ENCODE measurements around the gene CORIN. TPM values are rescaled to one million over a fixed set of nuclear protein-coding genes. Genes with fewer than 3 reads are reported as not detected.
A peak's percentile ranks its signal among the peaks of the same experiment; 100 is the strongest.

The CORIN gene
- total and polyA plus RNA-seq, 2 of the 13 experiments (the other 11 are each of a cell fraction or from before 2014, with no cell fraction given), result 0.84 to 1.2 TPM

- in situ Hi-C loops (cut with HindIII; ENCODE audit: extremely low pct_ligation_motif_present, low pct_unique_long_range_greater_than_20kb), result loop anchor here (5.0 kb wide), 1 partner anchor 134 kb away; no protein-coding TSS in a partner anchor
- CTCF ChIA-PET (ENCODE audit: low intra/inter-chr PET ratio, low total read pairs), result interaction anchor here (1.2 to 4.3 kb wide), 3 partner anchors 97 to 150 kb away, joined by 3 to 39 read pairs (median 20); no protein-coding TSS in a partner anchor
- H3K4me1 ChIP-seq (ENCODE audit: insufficient read depth, low read length), result peaks cover 22% of the 10 kb centered on the region
- TF ChIP-seq ZNF709 (CRISPR knock-in tag; IDR thresholded peaks at IDR 0.05), result peak; percentile 66; the same call in 1 of the 2 replicates
- TF ChIP-seq TMF1 (CRISPR knock-in tag; IDR thresholded peaks at IDR 0.05; ENCODE audit: low read depth), result 0 out of 2 replicates have a peak, but pooled peaks have one; percentile 42
- no peak for TF ChIP-seq ZNF275 (CRISPR knock-in tag; IDR thresholded peaks at IDR 0.05; ENCODE audit: borderline replicate concordance)
- TF ChIP-seq BHLHE40 (IDR thresholded peaks at IDR 0.05; ENCODE audit: low read length), result 0 out of 2 replicates have a peak, but pooled peaks have one; percentile 6
- no peak for TF ChIP-seq ZC3H4 (CRISPR knock-in tag; IDR thresholded peaks at IDR 0.05; ENCODE audit: borderline replicate concordance)
- no peak for TF ChIP-seq SIX4 (CRISPR knock-in tag; IDR thresholded peaks at IDR 0.05)
- no peak for TF ChIP-seq ZNF768 (CRISPR knock-in tag; IDR thresholded peaks at IDR 0.05)
- no peak for TF ChIP-seq KLF13 (CRISPR knock-in tag; IDR thresholded peaks at IDR 0.05)
- TF ChIP-seq HNRNPUL1 (IDR thresholded peaks at IDR 0.05; ENCODE audit: low read depth, low read length), result no peak
- no peak for TF ChIP-seq GATA4 (IDR thresholded peaks at IDR 0.05; ENCODE audit: borderline replicate concordance, low read depth)
- TF ChIP-seq ZNF232 (CRISPR knock-in tag; IDR thresholded peaks at IDR 0.05; ENCODE audit: borderline replicate concordance), result peak; percentile 50; the same call in 1 of the 2 replicates
- TF ChIP-seq HES4 (CRISPR knock-in tag; IDR thresholded peaks at IDR 0.05; ENCODE audit: borderline replicate concordance), result 0 out of 2 replicates have a peak, but pooled peaks have one; percentile 14
- peak; percentile 33; the same call in 1 of the 2 replicates for TF ChIP-seq ELF1 (CRISPR knock-in tag; IDR thresholded peaks at IDR 0.05)
- TF ChIP-seq RNF219 (CRISPR knock-in tag; IDR thresholded peaks at IDR 0.05), result no peak
- no peak for TF ChIP-seq U2AF1 (optimal IDR thresholded peaks at IDR 0.05; ENCODE audit: low read depth, low read length)
- TF ChIP-seq ZNF784 (CRISPR knock-in tag; IDR thresholded peaks at IDR 0.05; ENCODE audit: borderline replicate concordance), result 0 out of 2 replicates have a peak, but pooled peaks have one; percentile 33
- peak; percentile 23; the same call in 1 of the 2 replicates for TF ChIP-seq FOXJ3 (CRISPR knock-in tag; IDR thresholded peaks at IDR 0.05; ENCODE audit: borderline replicate concordance)
- TF ChIP-seq AGO1 (IDR thresholded peaks at IDR 0.05; ENCODE audit: low read depth, low read length, poor library complexity, severe bottlenecking), result no peak
- TF ChIP-seq ARNT2 (CRISPR knock-in tag; IDR thresholded peaks at IDR 0.05; ENCODE audit: low read depth), result no peak
- TF ChIP-seq NR0B2 (CRISPR knock-in tag; IDR thresholded peaks at IDR 0.05), result no peak
Observed at GRCh38 chr4:47836641-47837093, 1.2 kb downstream of the CORIN start.

More at GRCh38 chr4:47836641-47837093, 1.2 kb downstream of the CORIN start:
- Histone ChIP-seq H3K9ac (ENCODE audit: insufficient read depth, low read depth, low read length) (peak overlapping the region; percentile 60), H3K9me3 (ENCODE audit: low read length) (peaks cover 6% of the 10 kb centered on the region; the same call in 1 of the 2 replicates), H4K20me1 (ENCODE audit: insufficient read depth, low read length) (no peaks in the 10 kb centered on the region; the same call in 1 of the 2 replicates), H3K27me3 (ENCODE audit: control insufficient read depth in 1 of 2, insufficient read depth in 2 of 2, low read length in 2 of 2) (no peaks in the 10 kb centered on the region), H3K79me2 (ENCODE audit: insufficient read depth, low read length) (no peaks in the 10 kb centered on the region), H3K36me3 (replicated peaks in 1 of 2; ENCODE audit: control insufficient read depth in 1 of 2, insufficient read depth in 2 of 2, low read length in 2 of 2) (no peaks in the 10 kb centered on the region), H3K27ac (ENCODE audit: extremely low read length, insufficient read depth, low read length) (no peak overlapping the region), H3K4me2 (ENCODE audit: low read depth, low read length) (peak overlapping the region; percentile 94), H3K4me3 (replicated peaks in 1 of 3; ENCODE audit: insufficient read depth in 1 of 3, low read depth in 2 of 3, low read length in 3 of 3) (peak overlapping the region; percentile 58 to 76 (median 65)), H2AFZ (ENCODE audit: low read length) (no peak overlapping the region)
- POLR2A ChIA-PET, result interaction anchor here (0.6 to 1.9 kb wide), 4 partner anchors 40 to 132 kb away, joined by 4 to 12 read pairs (median 4); partner anchors contain the start of gene NFXL1
- ATAC-seq (peak; percentile 95), FAIRE-seq (peak; percentile 47), DNase-seq (ENCODE audit: low spot score) (peak; percentile 76)
- 0% methylated on average over 4 of the region's 27 CpGs for WGBS (ENCODE audit: low lambda C conversion rate)
- no TSS peak for BruUV-seq (replicated peaks)
- intact Hi-C loops (cut with micrococcal nuclease; ENCODE audit: unreplicated experiment), result loop anchor here (1.0 to 5.0 kb wide), 5 partner anchors 49 to 150 kb away; partner anchors contain the start of gene NFXL1

All from HepG2 (cell line).